OCI-LY7 (cell line): ENCODE measurements around the gene IPO7.

ENCODE experiments used
- EZH2phosphoT487 ChIP-seq: fragments of 200-600 bp; sonication (generic); IDR thresholded peaks from 2 replicates; pipeline ENCODE4 v1.6.1; 2018; ENCODE audit warnings: low read depth, borderline replicate concordance, mild to moderate bottlenecking, mixed run types, antibody characterized with exemption, low read length, moderate library complexity, mixed read lengths
- TF ChIP-seq, protein P1 (sequence below): fragments of 200-600 bp; sonication (generic); conservative IDR thresholded peaks from 2 replicates; pipeline ENCODE4 v1.5.1; 2014; ENCODE audit warnings: mild to moderate bottlenecking, antibody characterized with exemption, low read length, moderate library complexity, mixed read lengths

DNA sequence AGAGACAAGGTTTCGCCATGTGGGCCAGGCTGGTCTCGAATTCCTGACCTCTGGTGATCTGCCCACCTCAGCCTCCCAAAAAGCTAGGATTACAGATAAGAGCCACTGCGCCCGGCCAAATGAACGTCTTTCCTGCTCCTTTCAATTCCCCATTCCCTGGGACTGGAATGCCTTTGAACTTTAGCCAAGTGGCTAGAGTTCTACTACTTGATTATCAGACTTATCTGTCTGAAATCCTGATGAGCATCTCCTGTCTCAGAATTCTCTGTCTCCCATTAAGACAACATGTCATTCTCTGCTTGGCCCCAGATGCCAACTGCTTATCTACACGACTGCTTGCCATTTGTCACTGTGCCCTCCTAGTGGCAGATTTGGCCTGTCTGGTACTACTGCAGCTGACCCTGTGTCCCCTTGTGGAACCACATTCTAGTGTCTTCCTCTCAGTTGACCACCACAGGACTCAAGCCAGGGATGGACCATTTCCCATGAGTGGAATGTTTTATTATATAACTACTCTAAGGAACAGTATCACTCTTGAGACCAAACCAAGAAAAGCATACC is 33.1 kb upstream of the IPO7 start:
- TF ChIP-seq, protein P1, sequence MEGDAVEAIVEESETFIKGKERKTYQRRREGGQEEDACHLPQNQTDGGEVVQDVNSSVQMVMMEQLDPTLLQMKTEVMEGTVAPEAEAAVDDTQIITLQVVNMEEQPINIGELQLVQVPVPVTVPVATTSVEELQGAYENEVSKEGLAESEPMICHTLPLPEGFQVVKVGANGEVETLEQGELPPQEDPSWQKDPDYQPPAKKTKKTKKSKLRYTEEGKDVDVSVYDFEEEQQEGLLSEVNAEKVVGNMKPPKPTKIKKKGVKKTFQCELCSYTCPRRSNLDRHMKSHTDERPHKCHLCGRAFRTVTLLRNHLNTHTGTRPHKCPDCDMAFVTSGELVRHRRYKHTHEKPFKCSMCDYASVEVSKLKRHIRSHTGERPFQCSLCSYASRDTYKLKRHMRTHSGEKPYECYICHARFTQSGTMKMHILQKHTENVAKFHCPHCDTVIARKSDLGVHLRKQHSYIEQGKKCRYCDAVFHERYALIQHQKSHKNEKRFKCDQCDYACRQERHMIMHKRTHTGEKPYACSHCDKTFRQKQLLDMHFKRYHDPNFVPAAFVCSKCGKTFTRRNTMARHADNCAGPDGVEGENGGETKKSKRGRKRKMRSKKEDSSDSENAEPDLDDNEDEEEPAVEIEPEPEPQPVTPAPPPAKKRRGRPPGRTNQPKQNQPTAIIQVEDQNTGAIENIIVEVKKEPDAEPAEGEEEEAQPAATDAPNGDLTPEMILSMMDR: no peak
- no peak for TF ChIP-seq EZH2phosphoT487
